T-cell (primary cell): Measurements from ENCODE around the gene KHNYN. TPM values are rescaled to one million over a fixed set of nuclear protein-coding genes. Genes with fewer than 3 reads are reported as not detected.

Experiments
- ATAC-seq, 4 experiments: fragments of 200-7000 bp in 3 of 4; fragments of 150-1000 bp in 1 of 4; cut with Tn5 transposase; replicated peaks in 1 of 4; 1 replicate in 3 of 4; 2 replicates in 1 of 4; pipeline ENCODE4 v1.10.0; 2021; ENCODE audit warnings: moderate library complexity in 3 of 4, mild to moderate bottlenecking in 2 of 4, moderate number of reproducible peaks in 1 of 4
- CTCF ChIA-PET, 2 donors: fragments of 300-600 bp; sonication (Branson Sonifier 250); formaldehyde crosslinking; loops; one replicate each; lab custom pipeline; 2022; ENCODE audit warnings: antibody characterized with exemption in 2 of 2; lab: Charles Lee
- POLR2A ChIA-PET, 2 donors: fragments of 300-600 bp; sonication (Branson Sonifier 250); formaldehyde crosslinking; loops; one replicate each; lab custom pipeline; 2022; ENCODE audit warnings: antibody characterized with exemption in 2 of 2; lab: Charles Lee
- DNase-seq, 35 experiments: peaks; one replicate each; pipeline versions ENCODE4 v3.0.0 to v3.0.0-alpha.2; 2013 to 2023
- H3K27ac ChIP-seq: one replicate; pipeline ENCODE4 v1.5.1; 2013; ENCODE audit warnings: low read length
- H3K27me3 ChIP-seq, 2 experiments: replicated peaks in 1 of 2; 1 replicate in 1 of 2; 2 replicates in 1 of 2; pipeline versions ENCODE4 v1.6.1 to v1.7.0; 2013; ENCODE audit warnings: low read length in 1 of 2, mixed read lengths in 1 of 2; ENCODE audit not compliant: control insufficient read depth in 2 of 2, insufficient read depth in 2 of 2; ENCODE audit errors: extremely low read depth in 1 of 2
- H3K36me3 ChIP-seq, 2 donors: 1 replicate in 1 of 2; 2 replicates in 1 of 2; pipeline versions ENCODE4 v1.6.1 to v1.7.0; 2013; ENCODE audit warnings: low read length in 1 of 2; ENCODE audit not compliant: control insufficient read depth in 2 of 2, insufficient read depth in 1 of 2; ENCODE audit errors: extremely low read depth in 1 of 2
- H3K4me1 ChIP-seq, 2 experiments: 1 replicate in 1 of 2; 2 replicates in 1 of 2; pipeline versions ENCODE4 v1.6.1 to v1.7.0; 2013; ENCODE audit warnings: low read length in 2 of 2, mixed read lengths in 1 of 2; ENCODE audit not compliant: insufficient read depth in 2 of 2, control insufficient read depth in 1 of 2; ENCODE audit errors: extremely low read depth in 1 of 2
- H3K4me3 ChIP-seq, 2 donors: 1 replicate in 1 of 2; 2 replicates in 1 of 2; pipeline versions ENCODE4 v1.5.1 to v1.7.0; 2013; ENCODE audit warnings: mild to moderate bottlenecking in 2 of 2, low read length in 1 of 2, moderate library complexity in 1 of 2; ENCODE audit not compliant: control insufficient read depth in 1 of 2; ENCODE audit errors: extremely low read depth in 1 of 2
- H3K9me3 ChIP-seq: 2 replicates; pipeline ENCODE4 v1.7.0; 2013
- H3K27ac Mint-ChIP-seq, 2 donors: one replicate each; pipeline ENCODE4 v1.8.0; 2020 to 2021; ENCODE audit warnings: mild to moderate bottlenecking in 2 of 2, mixed read lengths in 2 of 2
- H3K27me3 Mint-ChIP-seq, 2 donors: one replicate each; pipeline ENCODE4 v1.8.0; 2021 to 2022; ENCODE audit warnings: mixed read lengths in 2 of 2
- H3K36me3 Mint-ChIP-seq: one replicate; pipeline ENCODE4 v1.8.0; 2021; ENCODE audit warnings: mixed read lengths
- H3K4me1 Mint-ChIP-seq, 3 donors: one replicate each; pipeline ENCODE4 v1.8.0; 2020 to 2022; ENCODE audit warnings: mixed read lengths in 3 of 3, mild to moderate bottlenecking in 1 of 3
- H3K4me3 Mint-ChIP-seq, 3 donors: one replicate each; pipeline ENCODE4 v1.8.0; 2020 to 2022; ENCODE audit warnings: mild to moderate bottlenecking in 3 of 3, mixed read lengths in 3 of 3, moderate library complexity in 3 of 3
- H3K9me3 Mint-ChIP-seq, 3 donors: one replicate each; pipeline ENCODE4 v1.8.0; 2020 to 2022; ENCODE audit warnings: mixed read lengths in 3 of 3
- WGBS: methylation state at CpG from one replicate; pipeline ENCODE4 v1.1.5; 2013; ENCODE audit warnings: missing lambda C conversion rate; ENCODE audit not compliant: insufficient coverage; 5-methylcytosine and 5-hydroxymethylcytosine counted together
- total RNA-seq, 35 experiments: library from RNA in 6 of 35; stranded (reverse) in 6 of 35; fragments of 120-200 nt in 1 of 35; gene quantifications; one replicate each; pipeline versions ENCODE4 v1.2.1 to v1.2.4 and lab custom pipeline; 2013 to 2026

Gene KHNYN
- total RNA-seq, 5 donors from 2014 or later (not counting 1 experiment from before 2014, with no cell fraction given), result 126 to 166 (median 146) TPM

DNA sequence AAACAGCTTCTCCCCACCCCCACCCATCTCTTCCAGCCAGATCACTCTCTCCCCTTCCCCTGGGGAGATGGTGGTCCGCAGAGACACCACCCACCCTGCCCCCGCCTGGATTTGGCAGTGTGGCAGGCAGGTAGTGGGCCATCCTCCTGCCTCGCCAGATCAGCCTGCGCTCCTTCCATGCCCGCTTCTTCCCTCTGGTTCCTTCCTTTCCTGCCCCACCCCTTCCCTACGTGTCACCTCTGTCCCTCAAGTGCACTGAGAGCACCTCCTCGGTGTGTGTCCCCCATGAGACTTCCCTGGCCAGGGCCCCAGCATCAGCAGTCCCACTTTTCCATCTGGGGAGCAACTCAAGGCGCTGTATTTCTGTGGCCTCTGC is 30.3 kb upstream of the KHNYN start:
- H3K36me3 Mint-ChIP-seq, result no peaks in the 10 kb centered on the region
- peaks cover 0 to 22% of the 10 kb centered on the region in 2 experiments for H3K27me3 ChIP-seq
- no peaks in the 10 kb centered on the region for H3K36me3 ChIP-seq
- peaks cover 6 to 10% (median 7%) of the 10 kb centered on the region in 3 donors for H3K4me1 Mint-ChIP-seq
- H3K27ac ChIP-seq, result no peak overlapping the region
- POLR2A ChIA-PET, result interaction anchor here in 1 of 2 donors (0.5 kb wide), 1 partner anchor 228 kb away, joined by 4 read pairs; no protein-coding TSS in a partner anchor
- WGBS, result 80% methylated on average over 5 of the region's 8 CpGs
- H3K4me1 ChIP-seq, result peaks cover 5 to 15% of the 10 kb centered on the region in 2 experiments
- CTCF ChIA-PET, result interaction anchor here (0.6 to 1.2 kb wide), 2 partner anchors 32 kb away, joined by 3 to 8 read pairs; no protein-coding TSS in a partner anchor
- peak overlapping the region; percentile 55 to 79 (median 64) for H3K4me3 Mint-ChIP-seq
- ATAC-seq, result peak in 1 of 4 experiments; percentile 5
- no peak overlapping the region for H3K27ac Mint-ChIP-seq
- H3K4me3 ChIP-seq, result peak overlapping the region; percentile 47 to 64
- no peaks in the 10 kb centered on the region for H3K9me3 Mint-ChIP-seq
- peaks cover 6 to 21% of the 10 kb centered on the region in 2 donors for H3K27me3 Mint-ChIP-seq
- no peak for DNase-seq
- H3K9me3 ChIP-seq, result no peaks in the 10 kb centered on the region

DNA sequence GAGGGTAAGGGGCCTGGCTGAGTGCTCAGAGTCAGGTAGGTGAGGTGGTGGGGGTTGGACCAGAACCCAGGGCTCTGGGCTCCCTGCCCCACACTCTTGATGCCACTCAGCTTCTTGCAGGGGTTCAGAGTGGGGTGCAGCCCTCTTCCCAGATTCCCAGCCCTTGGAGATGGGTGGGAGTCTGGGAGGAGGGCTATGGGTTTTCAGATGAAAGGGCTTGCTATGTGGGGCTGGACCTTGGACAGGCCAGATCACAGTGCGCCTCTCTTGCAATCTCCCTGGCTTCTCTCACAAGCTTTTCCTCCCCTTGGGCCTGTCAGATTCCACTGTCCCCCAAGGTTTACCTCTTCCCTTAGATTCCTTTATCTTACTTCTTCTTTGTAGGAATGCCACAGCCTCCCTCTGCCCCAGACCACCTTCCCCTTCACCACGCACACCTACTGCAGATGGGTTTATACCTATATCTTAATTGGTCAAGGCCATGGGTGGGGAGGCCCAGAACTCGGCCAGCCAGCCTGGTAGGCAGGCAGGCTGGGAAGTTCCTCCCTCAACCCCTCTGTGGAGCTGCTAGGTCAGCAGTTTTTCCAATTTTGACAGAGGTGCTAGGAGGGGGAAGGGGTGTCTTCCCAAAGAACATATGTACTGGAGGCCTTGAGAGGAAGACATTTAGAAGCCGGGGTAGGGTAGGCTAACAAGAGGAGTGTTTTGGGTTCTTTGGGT is 29.6 kb upstream of the KHNYN start:
- Histone ChIP-seq H3K4me1 (peaks cover 5 to 15% of the 10 kb centered on the region in 2 experiments), H3K27ac (no peak overlapping the region), H3K9me3 (no peaks in the 10 kb centered on the region), H3K36me3 (no peaks in the 10 kb centered on the region), H3K4me3 (no peak overlapping the region), H3K27me3 (peaks cover 0 to 26% of the 10 kb centered on the region in 2 experiments)
- Mint-ChIP-seq H3K36me3 (no peaks in the 10 kb centered on the region), H3K4me3 (peak overlapping the region; percentile 55 to 79 (median 64)), H3K27me3 (peaks cover 6 to 21% of the 10 kb centered on the region in 2 donors), H3K9me3 (no peaks in the 10 kb centered on the region), H3K27ac (no peak overlapping the region), H3K4me1 (peaks cover 6 to 10% (median 7%) of the 10 kb centered on the region in 3 donors)
- 29% methylated on average over 1 of the region's 4 CpGs for whole genome bisulfite sequencing
- no peak for ATAC-seq
- POLR2A ChIA-PET, result no interaction called here
- CTCF ChIA-PET, result interaction anchor here in 1 of 2 donors (1.1 kb wide), 1 partner anchor 68 kb away, joined by 5 read pairs; no protein-coding TSS in a partner anchor
- DNase-seq, result no peak

DNA sequence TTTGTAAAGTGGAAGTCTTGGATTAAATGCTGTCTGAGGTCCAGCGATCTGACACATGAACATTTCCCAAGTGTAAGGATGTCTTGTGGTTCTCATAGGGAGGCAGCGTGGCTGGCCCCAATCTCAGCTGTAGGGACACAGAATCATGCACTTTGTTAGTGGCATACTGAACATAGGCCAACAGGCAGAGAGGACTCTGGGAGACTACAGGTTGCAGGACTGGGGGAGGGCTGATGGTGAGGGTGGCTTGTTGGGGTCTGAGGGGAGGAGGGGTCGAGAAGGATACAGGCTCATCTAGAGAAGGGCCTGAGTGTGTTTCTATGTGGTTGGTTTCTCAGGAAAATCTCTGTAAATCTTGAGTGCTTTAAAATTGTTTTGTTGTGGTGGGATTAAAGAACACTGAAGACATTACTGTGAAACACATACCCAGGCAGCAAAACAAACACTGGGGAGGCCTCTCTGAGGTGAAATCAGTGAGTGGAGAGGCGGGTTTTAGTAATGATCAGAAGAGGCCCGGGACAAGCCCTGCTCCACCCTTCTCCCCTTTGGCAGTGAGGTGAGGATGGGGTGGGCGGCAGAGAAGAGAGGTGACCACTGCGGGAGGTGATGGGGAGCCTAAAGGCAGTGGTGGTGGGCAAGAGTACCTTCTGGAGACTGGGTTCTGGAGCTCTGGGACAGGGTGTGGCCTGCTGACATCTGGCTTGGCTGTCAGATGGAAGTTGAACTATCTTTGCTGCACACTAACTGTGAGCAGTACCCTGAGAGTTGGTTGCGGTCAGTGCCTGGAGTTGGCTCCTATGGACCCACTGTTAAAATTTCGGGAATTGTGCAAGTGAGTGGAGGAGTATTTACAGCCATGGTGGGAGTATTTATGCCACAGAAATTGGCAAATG is 27.7 kb upstream of the KHNYN start:
- Histone ChIP-seq H3K36me3 (no peaks in the 10 kb centered on the region), H3K4me3 (no peak overlapping the region), H3K9me3 (no peaks in the 10 kb centered on the region), H3K4me1 (peaks cover 5 to 15% of the 10 kb centered on the region in 2 experiments), H3K27me3 (peaks cover 0 to 37% of the 10 kb centered on the region in 2 experiments), H3K27ac (no peak overlapping the region)
- no peak overlapping the region for H3K27ac Mint-ChIP-seq
- ChIA-PET CTCF (no interaction called here), POLR2A (no interaction called here)
- H3K9me3 Mint-ChIP-seq, result no peaks in the 10 kb centered on the region
- no peak for ATAC-seq
- WGBS, result 68% methylated on average over 7 of the region's 9 CpGs
- no peaks in the 10 kb centered on the region for H3K36me3 Mint-ChIP-seq
- H3K4me3 Mint-ChIP-seq, result no peak overlapping the region
- no peak for DNase-seq
- peaks cover 9 to 33% of the 10 kb centered on the region in 2 donors for H3K27me3 Mint-ChIP-seq
- peaks cover 6 to 10% (median 7%) of the 10 kb centered on the region in 3 donors for H3K4me1 Mint-ChIP-seq

DNA sequence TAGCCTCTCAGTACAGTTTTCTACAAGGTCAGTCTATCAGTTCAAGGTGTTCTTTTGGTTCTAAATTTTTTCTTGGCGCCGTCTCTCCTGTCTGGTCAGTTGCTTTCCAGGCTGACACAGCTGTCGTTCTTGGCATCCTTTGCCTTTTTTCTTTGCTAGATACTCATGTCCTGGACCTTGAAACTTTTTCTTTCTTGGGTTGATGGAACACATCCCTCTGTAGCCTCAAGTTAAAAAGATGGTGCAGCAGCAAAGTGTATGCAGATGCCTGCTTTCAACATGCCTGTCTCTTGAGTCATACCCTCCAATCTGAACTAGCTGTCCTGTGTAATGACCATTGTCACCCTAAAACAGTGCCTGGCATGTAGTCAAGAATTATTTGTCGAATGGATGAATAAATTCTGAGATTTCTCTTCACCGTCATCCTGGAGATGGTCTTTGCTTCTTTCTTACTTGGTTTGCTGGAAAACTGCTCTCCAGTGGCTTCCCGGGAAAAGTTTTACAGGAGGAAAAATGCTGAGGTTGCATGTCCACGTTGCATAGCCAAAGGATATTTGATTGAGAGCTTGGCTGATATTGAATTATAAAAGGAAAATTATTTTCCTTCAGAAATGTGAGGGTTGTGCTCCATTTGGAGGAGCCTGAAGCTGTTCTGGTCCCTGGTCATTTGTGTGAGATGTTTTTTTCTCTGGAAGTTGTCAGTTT is 26.3 kb upstream of the KHNYN start:
- no peak for DNase-seq
- 93% methylated on average over 7 of the region's 7 CpGs for WGBS
- ChIA-PET CTCF (no interaction called here), POLR2A (no interaction called here)
- Mint-ChIP-seq H3K9me3 (no peaks in the 10 kb centered on the region), H3K36me3 (no peaks in the 10 kb centered on the region), H3K4me3 (no peak overlapping the region), H3K27ac (no peak overlapping the region), H3K27me3 (peaks cover 9 to 33% of the 10 kb centered on the region in 2 donors), H3K4me1 (peaks cover 6 to 10% (median 7%) of the 10 kb centered on the region in 3 donors)
- ATAC-seq, result no peak
- no peak overlapping the region for H3K4me3 ChIP-seq
- no peaks in the 10 kb centered on the region for H3K9me3 ChIP-seq
- H3K27ac ChIP-seq, result no peak overlapping the region
- peaks cover 5 to 12% of the 10 kb centered on the region in 2 experiments for H3K4me1 ChIP-seq
- H3K27me3 ChIP-seq, result peaks cover 0 to 43% of the 10 kb centered on the region in 2 experiments
- H3K36me3 ChIP-seq, result no peaks in the 10 kb centered on the region

DNA sequence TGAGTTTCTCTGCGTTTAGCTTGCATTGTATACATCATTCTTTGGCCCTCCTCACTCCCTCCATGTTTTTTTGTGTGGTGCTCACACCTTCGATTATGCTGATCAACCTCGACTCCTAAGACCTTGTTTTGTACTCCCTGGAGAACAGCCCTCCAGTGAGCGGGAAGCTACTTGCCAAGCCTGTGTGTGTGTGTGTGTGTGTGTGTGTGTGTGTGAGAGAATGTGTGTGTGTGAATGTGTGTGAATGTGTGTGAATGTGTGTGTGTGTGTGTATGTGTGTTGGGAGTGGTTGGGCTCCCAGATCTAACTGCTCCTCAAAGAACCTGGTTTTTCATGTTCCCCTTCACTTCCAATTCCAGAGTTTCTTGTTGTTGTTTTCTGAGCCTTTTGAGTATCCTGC is 24.9 kb upstream of the KHNYN start:
- H3K9me3 ChIP-seq, result no peaks in the 10 kb centered on the region
- 100% methylated on average over 1 of the region's 4 CpGs for WGBS
- Mint-ChIP-seq H3K9me3 (no peaks in the 10 kb centered on the region), H3K36me3 (no peaks in the 10 kb centered on the region), H3K4me3 (no peak overlapping the region), H3K27me3 (peaks cover 9 to 33% of the 10 kb centered on the region in 2 donors), H3K27ac (no peak overlapping the region), H3K4me1 (peaks cover 0 to 3% (median 0%) of the 10 kb centered on the region in 3 donors)
- ChIA-PET CTCF (no interaction called here), POLR2A (interaction anchor here in 1 of 2 donors (0.5 kb wide), 1 partner anchor 19 kb away, joined by 3 read pairs; no protein-coding TSS in a partner anchor)
- ATAC-seq, result no peak
- H3K4me1 ChIP-seq, result peaks cover 0 to 2% of the 10 kb centered on the region in 2 experiments
- DNase-seq, result no peak
- H3K27ac ChIP-seq, result no peak overlapping the region
- no peak overlapping the region for H3K4me3 ChIP-seq
- H3K36me3 ChIP-seq, result no peaks in the 10 kb centered on the region
- peaks cover 0 to 47% of the 10 kb centered on the region in 2 experiments for H3K27me3 ChIP-seq
